Stimulated activated naive B cell treated with anti-CD40 and anti-IgM and Interleukin-4, amounts not matched to agents 10 μg/mL and 1 μg/mL and 100 μg/mL, for 72 hours (primary cell): ENCODE data around the gene CFAP58.

Source experiments
- ATAC-seq, 2 donors: fragments of 150-1000 bp; cut with Tn5 transposase; replicated peaks; 2 replicates each; pipeline ENCODE4 v1.10.0; 2021; ENCODE audit warnings: moderate library complexity in 1 of 2
- DNase-seq: peaks from one replicate; pipeline ENCODE4 v3.0.0; 2021
- H3K27ac Mint-ChIP-seq: one replicate; pipeline ENCODE4 v1.8.0; 2022; ENCODE audit warnings: mild to moderate bottlenecking, mixed read lengths
- H3K27me3 Mint-ChIP-seq, 2 donors: one replicate each; pipeline ENCODE4 v1.8.0; 2022; ENCODE audit warnings: mixed read lengths in 2 of 2
- H3K36me3 Mint-ChIP-seq, 2 donors: one replicate each; pipeline ENCODE4 v1.8.0; 2022; ENCODE audit warnings: mixed read lengths in 2 of 2, mild to moderate bottlenecking in 1 of 2
- H3K4me1 Mint-ChIP-seq, 2 donors: one replicate each; pipeline ENCODE4 v1.8.0; 2022; ENCODE audit warnings: mixed read lengths in 2 of 2, mild to moderate bottlenecking in 1 of 2
- H3K4me3 Mint-ChIP-seq, 2 donors: one replicate each; pipeline ENCODE4 v1.8.0; 2022; ENCODE audit warnings: mild to moderate bottlenecking in 2 of 2, mixed read lengths in 2 of 2, moderate library complexity in 1 of 2
- H3K9me3 Mint-ChIP-seq, 2 donors: one replicate each; pipeline ENCODE4 v1.8.0; 2022; ENCODE audit warnings: mixed read lengths in 2 of 2, mild to moderate bottlenecking in 1 of 2

The CFAP58 gene

DNA sequence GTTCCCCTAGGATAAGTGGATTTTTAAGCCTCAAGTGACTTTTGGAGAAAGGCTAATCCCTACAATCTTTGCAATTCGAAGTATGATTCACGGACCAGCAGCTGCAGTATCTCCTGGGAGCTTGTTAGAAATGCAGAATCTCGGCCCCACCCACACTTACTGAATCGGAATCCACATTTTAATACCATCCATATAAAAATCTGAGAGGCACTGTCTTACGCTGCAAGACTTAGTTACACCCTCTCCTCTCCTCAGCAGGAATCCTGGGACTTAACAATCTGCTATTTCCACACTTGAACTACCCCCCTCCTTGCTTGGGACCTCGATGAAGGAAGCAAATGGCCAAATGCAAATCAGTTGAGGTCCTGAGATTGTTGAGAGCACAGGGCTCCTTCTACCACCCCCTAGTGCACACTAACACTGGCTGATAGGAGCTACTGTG lies 36.3 kb upstream of the CFAP58 start:
- peak overlapping the region; percentile 48 for H3K27ac Mint-ChIP-seq
- peaks cover 13 to 21% of the 10 kb centered on the region in 2 donors for H3K36me3 Mint-ChIP-seq
- no peaks in the 10 kb centered on the region for H3K9me3 Mint-ChIP-seq
- H3K27me3 Mint-ChIP-seq = no peaks in the 10 kb centered on the region
- peaks cover 48 to 65% of the 10 kb centered on the region in 2 donors for H3K4me1 Mint-ChIP-seq
- H3K4me3 Mint-ChIP-seq = no peak overlapping the region
- DNase-seq = no peak
- ATAC-seq = no peak

DNA sequence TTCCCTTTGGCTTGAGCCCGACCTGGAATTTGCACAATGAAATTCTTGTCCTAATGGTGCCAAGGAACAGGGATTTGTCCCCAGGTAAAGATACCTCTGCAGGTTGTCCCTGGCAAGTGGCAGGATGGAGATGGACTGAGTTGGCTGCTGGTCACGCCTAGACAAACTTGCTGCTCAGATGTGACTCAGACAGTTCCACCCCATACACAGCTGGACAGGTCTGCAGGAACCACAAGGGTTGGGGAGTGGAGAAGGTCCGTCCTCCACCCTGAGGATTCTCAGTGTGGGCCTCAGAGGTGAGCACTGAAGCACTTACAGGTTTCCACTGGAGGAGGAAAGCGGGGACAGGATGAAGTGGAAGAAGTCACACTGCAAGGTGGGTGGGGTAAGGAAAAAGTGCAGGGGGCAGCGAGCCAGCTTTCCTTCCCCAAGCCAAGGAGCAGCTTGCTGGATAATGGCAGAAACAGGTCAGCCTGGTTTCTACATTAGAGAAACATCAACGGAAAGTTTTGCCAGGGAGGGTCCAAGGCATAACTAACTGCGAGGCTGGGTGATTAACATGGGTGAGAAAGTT lies 35.8 kb upstream of the CFAP58 start:
- H3K9me3 Mint-ChIP-seq = no peaks in the 10 kb centered on the region
- ATAC-seq (peak; percentile 42 to 55), DNase-seq (no peak)
- peak overlapping the region; percentile 59 for H3K27ac Mint-ChIP-seq
- peaks cover 53 to 66% of the 10 kb centered on the region in 2 donors for H3K4me1 Mint-ChIP-seq
- no peaks in the 10 kb centered on the region for H3K27me3 Mint-ChIP-seq
- no peak overlapping the region for H3K4me3 Mint-ChIP-seq
- H3K36me3 Mint-ChIP-seq = peaks cover 10 to 20% of the 10 kb centered on the region in 2 donors

DNA sequence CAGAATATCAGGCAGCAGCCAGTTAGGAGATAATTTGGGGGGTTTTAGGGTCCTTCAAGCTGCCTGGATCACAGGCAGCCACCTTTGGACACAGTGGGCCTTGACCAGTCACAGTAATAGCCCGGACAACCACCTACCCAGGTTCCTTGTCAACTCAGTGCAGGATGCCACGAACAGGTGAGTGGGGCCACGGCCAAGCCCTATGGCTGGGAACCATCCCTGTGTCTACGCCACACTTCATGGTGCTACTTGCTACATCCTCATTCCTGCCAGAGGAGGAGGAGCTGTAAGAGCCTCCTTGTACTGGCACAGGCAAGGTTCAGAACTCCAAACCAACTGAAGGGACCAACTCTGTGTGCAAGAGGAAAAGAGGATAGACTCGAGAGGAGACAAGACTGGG lies 35.3 kb upstream of the CFAP58 start:
- Mint-ChIP-seq H3K9me3 (no peaks in the 10 kb centered on the region), H3K4me3 (no peak overlapping the region), H3K36me3 (peaks cover 10 to 20% of the 10 kb centered on the region in 2 donors), H3K27me3 (no peaks in the 10 kb centered on the region), H3K4me1 (peaks cover 55 to 66% of the 10 kb centered on the region in 2 donors), H3K27ac (peak overlapping the region; percentile 59)
- DNase-seq = no peak
- ATAC-seq = no peak

DNA sequence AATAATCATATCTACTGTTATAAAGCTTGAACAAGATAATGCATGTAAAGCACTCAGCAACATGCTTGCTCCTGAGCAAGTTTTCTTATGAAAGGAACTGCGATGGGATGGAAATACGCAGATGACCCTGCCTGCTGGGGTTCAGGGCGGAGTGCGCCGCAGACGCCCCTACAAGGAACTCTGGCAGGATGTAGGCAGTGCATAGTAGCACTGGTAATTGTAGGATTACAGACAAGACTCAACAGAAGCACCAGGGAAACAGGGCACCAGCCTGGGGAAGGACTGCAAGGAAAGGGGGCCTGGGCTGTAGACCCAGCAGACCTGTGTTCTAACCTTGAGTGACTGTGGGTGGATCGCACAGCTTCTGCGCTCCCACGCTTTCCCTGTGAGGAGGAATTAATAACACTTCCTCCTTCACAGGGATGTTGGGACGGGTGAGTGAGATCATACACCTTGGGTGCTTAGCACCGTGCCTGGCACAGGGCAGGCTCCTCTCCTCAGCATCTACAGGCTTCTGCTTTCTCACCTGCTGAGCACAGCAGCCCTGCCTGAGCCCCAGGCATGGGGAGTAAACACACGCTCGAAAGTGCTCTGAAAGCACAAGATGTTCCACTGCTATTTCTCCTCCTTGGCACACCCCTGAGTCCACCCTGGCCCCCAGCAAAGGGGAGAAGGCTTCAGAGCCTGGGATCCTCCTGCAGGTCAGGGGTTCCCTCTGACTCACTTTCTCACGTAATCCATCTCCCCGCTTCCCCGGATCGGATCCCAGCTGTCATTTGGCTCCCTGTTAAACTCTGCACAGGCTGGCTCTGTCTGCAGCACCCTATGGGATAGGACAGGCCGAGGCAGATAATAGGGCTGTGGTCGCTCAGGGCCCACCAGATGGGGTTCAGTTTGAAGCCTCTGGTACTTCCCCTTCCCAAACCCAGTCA lies 34.6 kb upstream of the CFAP58 start:
- Mint-ChIP-seq H3K9me3 (no peaks in the 10 kb centered on the region), H3K27ac (no peak overlapping the region), H3K4me3 (no peak overlapping the region), H3K4me1 (peaks cover 62 to 71% of the 10 kb centered on the region in 2 donors), H3K36me3 (peaks cover 13 to 25% of the 10 kb centered on the region in 2 donors), H3K27me3 (no peaks in the 10 kb centered on the region)
- DNase-seq (no peak), ATAC-seq (peak in 1 of 2 donors; percentile 35)

DNA sequence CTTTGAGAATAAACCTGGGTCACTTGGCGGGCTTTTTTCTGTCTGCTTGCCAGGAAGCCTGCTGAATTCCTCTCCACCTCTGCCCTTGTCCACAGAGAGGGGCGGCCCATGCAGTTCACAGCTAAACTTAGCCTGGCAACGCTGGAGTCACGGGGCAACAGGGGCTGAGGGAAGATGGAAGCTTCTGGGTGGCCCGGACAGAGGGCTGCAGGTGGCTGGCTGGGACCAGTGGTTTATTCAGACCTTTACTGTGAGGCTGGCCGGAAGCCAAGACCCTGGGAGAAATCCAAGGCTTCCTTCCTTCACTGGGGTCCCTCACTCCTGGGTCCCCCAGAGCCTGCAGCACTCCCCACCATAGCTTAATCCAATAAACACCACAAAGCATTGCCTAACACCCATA lies 32.4 kb upstream of the CFAP58 start:
- Mint-ChIP-seq H3K4me3 (no peak overlapping the region), H3K36me3 (peaks cover 20 to 35% of the 10 kb centered on the region in 2 donors), H3K27me3 (no peaks in the 10 kb centered on the region), H3K4me1 (peaks cover 79 to 92% of the 10 kb centered on the region in 2 donors), H3K9me3 (no peaks in the 10 kb centered on the region), H3K27ac (no peak overlapping the region)
- DNase-seq (no peak), ATAC-seq (no peak)

DNA sequence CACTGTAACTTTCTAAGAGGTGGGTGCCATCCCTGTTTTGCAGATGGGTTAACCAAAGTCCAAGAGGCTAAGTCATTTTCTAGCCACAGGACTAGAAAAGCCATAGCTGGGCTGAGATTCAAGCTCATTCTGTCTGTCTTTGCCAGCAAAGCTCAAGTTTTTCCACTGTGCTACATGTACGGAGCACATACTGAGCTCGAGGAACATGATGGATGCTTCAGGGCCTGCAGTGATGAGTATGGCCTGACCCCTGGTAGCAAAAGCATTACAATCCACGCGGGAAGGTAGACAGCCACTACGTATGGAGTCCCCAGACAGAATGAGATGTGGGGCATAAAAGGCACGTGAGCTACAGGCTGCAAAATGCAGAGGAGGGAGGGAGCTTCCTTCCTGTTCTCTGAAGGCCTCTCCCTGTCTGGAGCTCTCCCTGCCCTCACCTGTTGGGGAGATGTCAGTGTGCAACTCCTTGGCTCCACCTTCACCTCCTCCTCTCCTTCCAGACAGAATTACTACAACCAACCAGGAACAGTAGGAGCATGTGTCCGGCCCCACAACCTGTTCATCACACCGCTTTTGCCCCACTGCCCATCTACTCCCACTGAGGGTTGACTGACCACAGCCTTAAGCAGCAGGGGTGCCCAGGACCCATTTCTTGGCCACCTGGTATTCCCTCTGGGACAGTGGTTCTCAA lies 31.8 kb upstream of the CFAP58 start:
- Mint-ChIP-seq H3K36me3 (peaks cover 20 to 37% of the 10 kb centered on the region in 2 donors), H3K4me1 (peaks cover 84 to 99% of the 10 kb centered on the region in 2 donors), H3K9me3 (no peaks in the 10 kb centered on the region), H3K27me3 (no peaks in the 10 kb centered on the region), H3K4me3 (no peak overlapping the region), H3K27ac (peak overlapping the region; percentile 14)
- DNase-seq (no peak), ATAC-seq (no peak)

DNA sequence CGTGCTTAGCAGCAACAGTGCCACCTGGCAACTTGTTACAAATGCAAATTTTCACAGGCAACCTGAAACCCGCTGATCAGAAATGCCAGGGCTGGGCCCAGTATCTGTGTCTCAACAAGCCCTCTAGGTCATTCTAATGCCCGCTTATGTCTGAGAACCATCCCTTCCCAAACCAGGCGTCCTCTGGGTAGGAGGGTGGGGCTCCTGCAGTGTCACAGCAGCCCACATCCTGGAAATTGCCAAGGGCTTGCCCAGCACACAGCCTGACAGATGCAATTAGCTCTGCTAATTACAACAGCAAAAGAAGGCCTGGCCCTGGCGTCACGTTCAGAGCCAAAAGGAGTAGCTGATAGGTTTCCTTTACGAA lies 31.2 kb upstream of the CFAP58 start:
- Mint-ChIP-seq H3K27ac (peak overlapping the region; percentile 15), H3K27me3 (no peaks in the 10 kb centered on the region), H3K36me3 (peaks cover 20 to 40% of the 10 kb centered on the region in 2 donors), H3K9me3 (no peaks in the 10 kb centered on the region), H3K4me1 (peaks cover 85 to 99% of the 10 kb centered on the region in 2 donors), H3K4me3 (no peak overlapping the region)
- ATAC-seq (peak; percentile 23 to 40), DNase-seq (no peak)

DNA sequence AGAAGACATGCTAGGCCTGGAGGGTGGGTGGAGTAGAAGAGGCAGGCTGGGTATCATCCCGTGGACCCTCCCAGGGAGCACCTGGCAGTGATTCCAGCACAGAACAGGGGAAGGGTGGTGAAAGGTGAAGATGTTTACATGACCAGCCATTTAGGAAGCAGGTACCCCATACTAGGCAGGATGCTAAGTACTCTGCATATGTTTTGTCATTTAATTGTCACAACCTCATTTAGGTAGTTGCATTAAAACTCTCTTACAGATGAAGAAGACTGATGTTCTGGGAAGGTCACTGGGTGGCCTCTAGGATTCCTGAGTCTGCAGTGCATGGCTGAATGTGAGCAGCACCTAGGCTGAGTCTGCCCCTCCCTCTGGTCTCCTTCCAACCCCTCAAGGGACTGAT lies 30.5 kb upstream of the CFAP58 start:
- Mint-ChIP-seq H3K27me3 (no peaks in the 10 kb centered on the region), H3K27ac (peak overlapping the region; percentile 15), H3K4me1 (peaks cover 85 to 99% of the 10 kb centered on the region in 2 donors)

DNA sequence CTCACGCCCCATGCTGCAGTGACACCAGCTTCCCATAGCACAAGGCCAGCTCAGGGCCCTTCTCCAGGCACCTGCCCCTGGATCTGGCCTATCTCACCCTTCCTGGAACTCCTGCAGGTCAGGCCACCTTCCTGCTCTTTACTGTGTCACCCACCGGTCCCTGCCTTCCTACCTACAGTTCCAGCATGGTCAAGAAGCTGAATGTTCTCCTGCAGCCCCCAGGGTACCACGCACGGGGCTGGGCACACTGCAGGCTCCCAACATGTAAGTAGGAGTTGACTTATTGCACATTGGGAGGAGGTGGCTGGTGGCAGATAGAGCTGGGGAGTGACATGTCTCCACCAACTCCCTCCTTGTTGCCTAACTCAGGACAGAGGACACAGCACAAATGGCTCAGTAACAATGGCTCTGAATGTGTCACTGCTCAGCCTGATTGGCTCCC lies 29.9 kb upstream of the CFAP58 start:
- no peak for DNase-seq
- H3K4me1 Mint-ChIP-seq = peaks cover 86 to 99% of the 10 kb centered on the region in 2 donors

More for the DNA sequence above, 30.5 kb upstream of the CFAP58 start:
- H3K36me3 Mint-ChIP-seq = peaks cover 20 to 40% of the 10 kb centered on the region in 2 donors
- no peaks in the 10 kb centered on the region for H3K9me3 Mint-ChIP-seq
- ATAC-seq (no peak), DNase-seq (no peak)
- no peak overlapping the region for H3K4me3 Mint-ChIP-seq

DNA sequence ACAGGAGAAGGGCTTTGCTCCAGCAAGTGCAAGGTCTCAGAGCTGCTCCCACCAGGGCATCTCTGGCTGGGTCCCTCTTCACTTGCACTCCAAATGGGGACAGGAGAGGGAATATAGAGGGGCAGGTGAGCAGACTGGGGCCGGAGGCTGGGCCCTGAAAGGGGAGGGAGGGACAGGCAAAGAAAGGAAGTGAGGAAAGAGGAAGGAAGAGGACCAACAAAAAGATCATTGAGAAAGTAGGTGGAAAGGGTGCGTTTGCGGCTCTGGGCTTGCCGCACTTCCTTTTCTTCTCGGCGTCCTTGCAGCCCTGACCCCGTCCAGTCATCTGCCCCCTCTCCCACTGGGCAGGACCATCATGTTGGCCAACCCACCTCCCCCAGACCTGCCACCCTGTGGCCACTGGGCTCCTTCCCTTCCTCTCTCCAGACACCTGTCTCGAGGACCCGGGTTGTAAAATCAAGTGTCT lies 29.4 kb upstream of the CFAP58 start:
- DNase-seq = no peak
- peak; percentile 29 to 35 for ATAC-seq
- peak overlapping the region; percentile 73 to 79 for H3K4me3 Mint-ChIP-seq
- no peaks in the 10 kb centered on the region for H3K27me3 Mint-ChIP-seq
- H3K4me1 Mint-ChIP-seq = peaks cover 86 to 99% of the 10 kb centered on the region in 2 donors
- no peaks in the 10 kb centered on the region for H3K9me3 Mint-ChIP-seq
- H3K36me3 Mint-ChIP-seq = peaks cover 20 to 42% of the 10 kb centered on the region in 2 donors
- peak overlapping the region; percentile 89 for H3K27ac Mint-ChIP-seq

More for the DNA sequence above, 29.9 kb upstream of the CFAP58 start:
- no peak for ATAC-seq
- H3K4me3 Mint-ChIP-seq = peak overlapping the region; percentile 73 to 79
- no peaks in the 10 kb centered on the region for H3K27me3 Mint-ChIP-seq
- H3K27ac Mint-ChIP-seq = peak overlapping the region; percentile 84
- H3K36me3 Mint-ChIP-seq = peaks cover 20 to 41% of the 10 kb centered on the region in 2 donors
- H3K9me3 Mint-ChIP-seq = no peaks in the 10 kb centered on the region

DNA sequence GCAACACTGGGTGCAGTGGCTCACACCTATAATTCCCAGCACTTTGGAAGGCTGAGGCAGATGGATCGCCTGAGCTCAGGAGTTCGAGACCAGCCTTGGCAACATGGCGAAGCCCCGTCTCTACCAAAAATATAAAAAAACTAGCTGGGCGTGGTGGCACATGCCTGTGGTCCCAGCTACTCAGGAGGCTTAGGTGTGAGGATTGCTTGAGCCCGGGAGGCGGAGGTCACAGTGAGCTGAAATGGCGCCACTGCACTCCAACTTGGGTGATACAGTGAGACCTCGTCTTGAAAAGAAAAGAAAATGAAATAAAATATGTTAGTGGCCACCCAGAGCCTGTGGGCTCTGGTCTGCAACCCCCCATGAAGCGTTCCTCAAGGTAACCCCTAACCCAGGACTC lies 28.7 kb upstream of the CFAP58 start:
- ATAC-seq = no peak

DNA sequence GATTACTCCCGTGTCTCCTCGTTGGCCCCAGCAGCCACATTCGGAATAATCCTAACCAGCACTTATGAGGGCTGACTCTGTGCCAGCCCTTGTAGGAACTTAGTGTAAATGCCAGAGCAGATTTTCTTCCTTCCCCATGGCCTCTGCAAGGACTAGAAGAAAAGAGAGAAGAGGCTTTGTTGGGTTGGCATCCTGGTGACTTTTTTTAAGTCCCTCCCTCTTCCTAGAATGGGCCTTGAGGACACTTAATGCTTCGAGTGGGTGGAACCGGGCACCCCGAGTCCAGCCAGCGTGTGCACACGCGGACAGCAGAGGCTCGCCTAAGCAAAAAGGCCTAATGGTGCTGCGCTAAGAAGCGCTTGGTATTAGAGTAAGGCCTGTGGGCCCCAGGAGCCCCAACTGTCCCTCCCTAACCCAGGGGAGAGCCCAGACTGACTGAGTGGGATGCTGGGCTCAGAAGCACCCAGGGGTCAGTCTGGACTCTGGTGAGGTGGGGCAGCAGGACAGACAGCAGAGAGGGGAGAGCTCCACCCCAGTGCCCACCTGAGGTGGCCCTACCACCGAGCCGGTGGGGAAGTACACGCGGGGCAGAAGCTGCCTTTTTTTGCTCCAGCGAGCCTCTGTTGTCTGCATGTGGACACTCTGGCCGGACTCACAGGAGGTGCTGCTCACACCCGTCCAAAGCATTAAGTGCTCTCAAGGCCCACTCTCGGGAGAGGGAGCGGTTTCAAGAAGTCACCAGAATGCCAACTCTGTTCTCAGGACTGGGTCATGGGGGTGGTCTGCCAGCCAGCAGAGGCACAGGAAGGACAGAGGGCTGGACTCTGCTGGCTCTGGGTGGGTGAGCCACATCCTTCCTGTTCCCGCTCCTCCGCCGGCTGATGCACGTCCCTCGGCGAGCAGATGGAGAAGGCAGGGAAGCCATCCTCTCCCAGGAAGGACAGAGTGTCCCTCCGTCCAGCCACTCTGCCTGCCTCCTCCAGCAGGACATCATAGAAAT lies 27.9 kb upstream of the CFAP58 start:
- Mint-ChIP-seq H3K4me3 (peak overlapping the region; percentile 51 to 57), H3K36me3 (peaks cover 21 to 40% of the 10 kb centered on the region in 2 donors), H3K27ac (peak overlapping the region; percentile 89), H3K27me3 (no peaks in the 10 kb centered on the region), H3K4me1 (peaks cover 87 to 99% of the 10 kb centered on the region in 2 donors), H3K9me3 (no peaks in the 10 kb centered on the region)
- DNase-seq (no peak), ATAC-seq (no peak)

More for the DNA sequence above, 28.7 kb upstream of the CFAP58 start:
- Mint-ChIP-seq H3K4me1 (peaks cover 88 to 99% of the 10 kb centered on the region in 2 donors), H3K27me3 (no peaks in the 10 kb centered on the region), H3K4me3 (peak overlapping the region in 1 of 2 donors; percentile 79), H3K9me3 (no peaks in the 10 kb centered on the region), H3K36me3 (peaks cover 20 to 39% of the 10 kb centered on the region in 2 donors), H3K27ac (peak overlapping the region; percentile 89)
- DNase-seq = no peak

DNA sequence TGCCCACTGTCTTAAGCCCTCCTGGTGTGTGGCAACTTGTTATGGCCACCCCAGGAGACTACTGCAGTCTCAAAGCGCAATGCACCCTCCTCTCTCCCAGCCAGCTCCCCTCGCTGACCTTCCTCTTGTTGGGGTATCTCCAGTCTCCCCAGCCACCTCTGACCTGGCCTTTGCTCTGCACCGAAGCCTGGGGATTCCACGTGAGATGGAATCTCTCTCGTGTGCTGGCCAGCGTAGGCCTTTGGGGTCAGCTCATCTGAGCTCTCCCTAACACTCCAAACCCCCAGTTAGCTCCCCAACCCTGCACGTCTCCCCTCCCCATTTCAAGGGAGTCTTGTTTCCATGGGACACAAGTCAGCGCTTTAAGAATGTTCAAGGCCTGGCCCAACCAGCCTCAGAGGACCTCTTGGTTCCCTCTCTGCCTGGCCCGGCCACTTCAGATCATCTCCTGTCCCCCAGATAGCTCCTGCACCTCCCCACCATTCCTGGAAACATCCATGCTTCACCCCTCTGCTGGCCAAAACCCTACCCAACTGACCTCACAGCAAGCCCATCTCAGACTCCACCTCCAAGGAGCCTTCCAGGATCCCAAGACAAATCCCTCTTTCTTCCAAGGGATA lies 26.5 kb upstream of the CFAP58 start:
- H3K27ac Mint-ChIP-seq = peak overlapping the region; percentile 61
- peak overlapping the region in 1 of 2 donors; percentile 26 for H3K4me3 Mint-ChIP-seq
- H3K27me3 Mint-ChIP-seq = no peaks in the 10 kb centered on the region
- H3K36me3 Mint-ChIP-seq = peaks cover 24 to 47% of the 10 kb centered on the region in 2 donors
- H3K9me3 Mint-ChIP-seq = no peaks in the 10 kb centered on the region
- no peak for DNase-seq
- H3K4me1 Mint-ChIP-seq = peaks cover 85 to 98% of the 10 kb centered on the region in 2 donors
- no peak for ATAC-seq
